ENCODE results near the gene RPAP3. TPM values are rescaled to one million over a fixed set of nuclear protein-coding genes. Genes with fewer than 3 reads are reported as not detected.
A peak's percentile ranks its signal among the peaks of the same experiment; 100 is the strongest.

The RPAP3 gene
- total RNA-seq, 1 donor from 2014 or later, result 39.9 TPM

GRCh38 chr12:47722941-47723631 lies 17.3 kb upstream of the RPAP3 start:
- no peak for DNase-seq (ENCODE audit: extremely low spot score, unreplicated experiment)
- peaks cover 21% of the 10 kb centered on the region for H3K4me1 Mint-ChIP-seq (ENCODE audit: unreplicated experiment)
- peak overlapping the region; percentile 64 for H3K27ac Mint-ChIP-seq
- TF ChIP-seq CTCF (conservative IDR thresholded peaks at IDR 0.05), result no peak
- H3K4me3 Mint-ChIP-seq, result peak overlapping the region; percentile 2
- no peaks in the 10 kb centered on the region for H3K9me3 Mint-ChIP-seq
- H3K27me3 Mint-ChIP-seq, result no peaks in the 10 kb centered on the region
- peaks cover 4% of the 10 kb centered on the region for H3K36me3 Mint-ChIP-seq

GRCh38 chr12:47722136-47722834 lies 16.5 kb upstream of the RPAP3 start:
- Mint-ChIP-seq H3K4me3 (peak overlapping the region; percentile 20), H3K4me1 (ENCODE audit: unreplicated experiment) (peaks cover 24% of the 10 kb centered on the region), H3K36me3 (peaks cover 4% of the 10 kb centered on the region), H3K27ac (peak overlapping the region; percentile 64), H3K9me3 (no peaks in the 10 kb centered on the region), H3K27me3 (no peaks in the 10 kb centered on the region)
- DNase-seq (ENCODE audit: extremely low spot score, unreplicated experiment), result no peak
- no peak for TF ChIP-seq CTCF (conservative IDR thresholded peaks at IDR 0.05)

- H3K27ac Mint-ChIP-seq, result peak overlapping the region; percentile 64
- TF ChIP-seq CTCF (conservative IDR thresholded peaks at IDR 0.05), result no peak
Observed at GRCh38 chr12:47721431-47721973, 15.7 kb upstream of the RPAP3 start.

GRCh38 chr12:47718531-47718930 lies 12.7 kb upstream of the RPAP3 start:
- no peak overlapping the region for H3K27ac Mint-ChIP-seq
- H3K27me3 Mint-ChIP-seq, result peaks cover 2% of the 10 kb centered on the region
- H3K9me3 Mint-ChIP-seq, result no peaks in the 10 kb centered on the region
- TF ChIP-seq CTCF (conservative IDR thresholded peaks at IDR 0.05), result no peak
- no peak for DNase-seq (ENCODE audit: extremely low spot score, unreplicated experiment)
- H3K36me3 Mint-ChIP-seq, result peaks cover 4% of the 10 kb centered on the region
- no peak overlapping the region for H3K4me3 Mint-ChIP-seq
- peaks cover 21% of the 10 kb centered on the region for H3K4me1 Mint-ChIP-seq (ENCODE audit: unreplicated experiment)

More at GRCh38 chr12:47721431-47721973, 15.7 kb upstream of the RPAP3 start:
- DNase-seq (ENCODE audit: extremely low spot score, unreplicated experiment), result no peak
- Mint-ChIP-seq H3K27me3 (no peaks in the 10 kb centered on the region), H3K4me1 (ENCODE audit: unreplicated experiment) (peaks cover 23% of the 10 kb centered on the region), H3K36me3 (peaks cover 4% of the 10 kb centered on the region), H3K4me3 (no peak overlapping the region), H3K9me3 (no peaks in the 10 kb centered on the region)

- TF ChIP-seq CTCF (conservative IDR thresholded peaks at IDR 0.05), result peak; percentile 87
- Mint-ChIP-seq H3K4me1 (ENCODE audit: unreplicated experiment) (peaks cover 18% of the 10 kb centered on the region), H3K36me3 (peaks cover 4% of the 10 kb centered on the region), H3K4me3 (peak overlapping the region; percentile 16), H3K9me3 (no peaks in the 10 kb centered on the region), H3K27me3 (peaks cover 2% of the 10 kb centered on the region), H3K27ac (peak overlapping the region; percentile 83)
- no peak for DNase-seq (ENCODE audit: extremely low spot score, unreplicated experiment)
Observed at GRCh38 chr12:47717443-47718193, 11.8 kb upstream of the RPAP3 start.
